Keratinocyte (primary cell): ENCODE measurements around the gene C1orf174. TPM values are rescaled to one million over a fixed set of nuclear protein-coding genes. Genes with fewer than 3 reads are reported as not detected.

ENCODE experiments used
- DNase-seq: peaks from one replicate; pipeline ENCODE4 v3.0.0-alpha.2; 2011; ENCODE audit warnings: low read depth, missing footprints, low spot score
- FAIRE-seq: peaks from 2 replicates; lab custom pipeline; 2011; peaks lifted over from hg19 to GRCh38; lab: Jason Lieb, UNC
- H2AFZ ChIP-seq: 2 replicates; pipeline ENCODE4 v1.6.0; 2012; ENCODE audit warnings: low read length, control low read depth, inconsistent platforms; ENCODE audit not compliant: control insufficient read depth
- H3K27ac ChIP-seq: 2 replicates; pipeline ENCODE4 v1.5.1; 2011; ENCODE audit warnings: low read length; ENCODE audit not compliant: control insufficient read depth, insufficient read depth
- H3K27me3 ChIP-seq: 3 replicates; pipeline ENCODE4 v1.6.0; 2011; ENCODE audit warnings: low read length; ENCODE audit not compliant: control insufficient read depth, insufficient read depth; ENCODE audit errors: extremely low read depth
- H3K36me3 ChIP-seq, 2 experiments: 2 replicates in 1 of 2; 3 replicates in 1 of 2; pipeline ENCODE4 v1.5.1; 2011; ENCODE audit warnings: low read length in 2 of 2, mild to moderate bottlenecking in 1 of 2; ENCODE audit not compliant: control insufficient read depth in 2 of 2, insufficient read depth in 2 of 2; ENCODE audit errors: extremely low read depth in 1 of 2
- H3K4me1 ChIP-seq: 3 replicates; pipeline ENCODE4 v1.5.1; 2011; ENCODE audit warnings: low read length; ENCODE audit not compliant: control insufficient read depth, insufficient read depth; ENCODE audit errors: extremely low read depth
- H3K4me2 ChIP-seq: 3 replicates; pipeline ENCODE4 v1.6.0; 2011; ENCODE audit warnings: low read depth, low read length; ENCODE audit not compliant: control insufficient read depth, insufficient read depth; ENCODE audit errors: extremely low read depth
- H3K4me3 ChIP-seq, 3 experiments: fragments of 200-600 bp in 1 of 3; sonication (generic) in 1 of 3; 2 replicates in 2 of 3; 3 replicates in 1 of 3; pipeline ENCODE4 v1.5.1; 2011 to 2016; ENCODE audit warnings: low read length in 3 of 3, mild to moderate bottlenecking in 3 of 3, control low read depth in 2 of 3, inconsistent platforms in 1 of 3, low read depth in 1 of 3, mixed read lengths in 1 of 3, mixed run types in 1 of 3, moderate library complexity in 1 of 3; ENCODE audit not compliant: control insufficient read depth in 2 of 3, insufficient read depth in 2 of 3; ENCODE audit errors: extremely low read depth in 1 of 3
- H3K79me2 ChIP-seq: 2 replicates; pipeline ENCODE4 v1.6.0; 2012; ENCODE audit warnings: low read length; ENCODE audit not compliant: control insufficient read depth, insufficient read depth
- H3K9ac ChIP-seq: 3 replicates; pipeline ENCODE4 v1.6.0; 2011; ENCODE audit warnings: low read length; ENCODE audit not compliant: control insufficient read depth, insufficient read depth; ENCODE audit errors: extremely low read depth
- H3K9me1 ChIP-seq: 3 replicates; pipeline ENCODE4 v1.6.0; 2011; ENCODE audit warnings: low read length; ENCODE audit not compliant: control insufficient read depth, insufficient read depth; ENCODE audit errors: extremely low read depth
- H3K9me3 ChIP-seq: 2 replicates; pipeline ENCODE4 v1.5.1; 2012; ENCODE audit warnings: low read depth, low read length; ENCODE audit not compliant: control insufficient read depth
- H4K20me1 ChIP-seq: 3 replicates; pipeline ENCODE4 v1.6.0; 2011; ENCODE audit warnings: low read length; ENCODE audit not compliant: control insufficient read depth, insufficient read depth; ENCODE audit errors: extremely low read depth
- EZH2 ChIP-seq: IDR thresholded peaks from one replicate; pipeline ENCODE4 v1.6.1; 2012; ENCODE audit warnings: inconsistent platforms, mild to moderate bottlenecking, low read length, moderate library complexity
- dilution Hi-C: fragments of 300-500 bp; cut with MboI; formaldehyde crosslinking; loops from one replicate; pipeline ENCODE4 v1.7.0; 2020; ENCODE audit warnings: low sequenced_read_pairs; ENCODE audit not compliant: extremely low pct_ligation_motif_present
- polyA plus RNA-seq, 5 experiments: library from polyadenylated mRNA; depleted of rRNA in 3 of 5; stranded (reverse) in 3 of 5; stranded (forward) in 1 of 5; unstranded in 1 of 5; fragments of >200 nt; gene quantifications; 1 replicate in 1 of 5; 2 replicates in 3 of 5; 3 replicates in 1 of 5; pipeline versions ENCODE4 v1.2.1 to v1.2.3, GENCODE V29; 2011 to 2012; ENCODE audit warnings: missing spikeins in 2 of 5, low read depth in 1 of 5, low replicate concordance in 1 of 5
- TF ChIP-seq, protein P1 (sequence below), 3 experiments: IDR thresholded peaks in 1 of 3; conservative IDR thresholded peaks in 1 of 3; optimal IDR thresholded peaks in 1 of 3; 2 replicates in 2 of 3; 3 replicates in 1 of 3; pipeline versions ENCODE3 to v1.5.1; 2011; ENCODE audit warnings: low read length in 3 of 3, mild to moderate bottlenecking in 3 of 3, moderate library complexity in 2 of 3, control low read depth in 1 of 3, inconsistent platforms in 1 of 3; ENCODE audit not compliant: insufficient read depth in 2 of 3; ENCODE audit errors: extremely low read depth in 1 of 3

C1orf174 gene
- polyA plus RNA-seq, 1 donor (not counting 4 experiments of a cell fraction or from before 2014, with no cell fraction given) = 26.8 TPM

DNA sequence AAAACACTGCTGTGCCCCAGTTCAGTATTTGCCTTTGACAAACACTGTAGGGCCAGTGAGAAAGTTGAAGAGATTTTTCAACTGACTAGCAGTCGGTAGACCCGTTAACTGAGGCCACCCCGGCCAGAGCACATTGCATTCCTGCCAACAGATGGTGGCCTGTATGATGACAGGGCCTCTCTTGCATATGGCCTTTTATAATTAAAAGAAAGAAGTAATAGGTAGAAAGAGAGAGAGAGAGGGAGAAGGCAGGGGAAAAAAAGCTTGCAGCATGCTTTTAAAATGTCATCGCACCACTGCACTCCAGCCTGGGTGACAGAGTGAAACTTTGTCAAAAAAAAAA is 4.7 kb upstream of the C1orf174 start:
- Histone ChIP-seq H3K9ac (no peak overlapping the region), H3K9me1 (no peaks in the 10 kb centered on the region), H3K36me3 (no peaks in the 10 kb centered on the region), H3K9me3 (no peaks in the 10 kb centered on the region), H2AFZ (no peak overlapping the region), H3K27me3 (no peaks in the 10 kb centered on the region), H3K79me2 (peaks cover 2% of the 10 kb centered on the region), H3K27ac (no peak overlapping the region), H4K20me1 (no peaks in the 10 kb centered on the region), H3K4me3 (no peak overlapping the region), H3K4me1 (no peaks in the 10 kb centered on the region), H3K4me2 (no peak overlapping the region)
- TF ChIP-seq, protein P1, sequence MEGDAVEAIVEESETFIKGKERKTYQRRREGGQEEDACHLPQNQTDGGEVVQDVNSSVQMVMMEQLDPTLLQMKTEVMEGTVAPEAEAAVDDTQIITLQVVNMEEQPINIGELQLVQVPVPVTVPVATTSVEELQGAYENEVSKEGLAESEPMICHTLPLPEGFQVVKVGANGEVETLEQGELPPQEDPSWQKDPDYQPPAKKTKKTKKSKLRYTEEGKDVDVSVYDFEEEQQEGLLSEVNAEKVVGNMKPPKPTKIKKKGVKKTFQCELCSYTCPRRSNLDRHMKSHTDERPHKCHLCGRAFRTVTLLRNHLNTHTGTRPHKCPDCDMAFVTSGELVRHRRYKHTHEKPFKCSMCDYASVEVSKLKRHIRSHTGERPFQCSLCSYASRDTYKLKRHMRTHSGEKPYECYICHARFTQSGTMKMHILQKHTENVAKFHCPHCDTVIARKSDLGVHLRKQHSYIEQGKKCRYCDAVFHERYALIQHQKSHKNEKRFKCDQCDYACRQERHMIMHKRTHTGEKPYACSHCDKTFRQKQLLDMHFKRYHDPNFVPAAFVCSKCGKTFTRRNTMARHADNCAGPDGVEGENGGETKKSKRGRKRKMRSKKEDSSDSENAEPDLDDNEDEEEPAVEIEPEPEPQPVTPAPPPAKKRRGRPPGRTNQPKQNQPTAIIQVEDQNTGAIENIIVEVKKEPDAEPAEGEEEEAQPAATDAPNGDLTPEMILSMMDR (optimal IDR thresholded peaks at IDR 0.05 in 1 of 3, IDR thresholded peaks at IDR 0.05 in 1 of 3, conservative IDR thresholded peaks at IDR 0.05 in 1 of 3; ENCODE audit: extremely low read depth in 1 of 3, insufficient read depth in 2 of 3, low read length in 3 of 3) = no peak
- TF ChIP-seq EZH2 = no peak
- FAIRE-seq (no peak), DNase-seq (no peak)
- dilution Hi-C loops = no loop called here

DNA sequence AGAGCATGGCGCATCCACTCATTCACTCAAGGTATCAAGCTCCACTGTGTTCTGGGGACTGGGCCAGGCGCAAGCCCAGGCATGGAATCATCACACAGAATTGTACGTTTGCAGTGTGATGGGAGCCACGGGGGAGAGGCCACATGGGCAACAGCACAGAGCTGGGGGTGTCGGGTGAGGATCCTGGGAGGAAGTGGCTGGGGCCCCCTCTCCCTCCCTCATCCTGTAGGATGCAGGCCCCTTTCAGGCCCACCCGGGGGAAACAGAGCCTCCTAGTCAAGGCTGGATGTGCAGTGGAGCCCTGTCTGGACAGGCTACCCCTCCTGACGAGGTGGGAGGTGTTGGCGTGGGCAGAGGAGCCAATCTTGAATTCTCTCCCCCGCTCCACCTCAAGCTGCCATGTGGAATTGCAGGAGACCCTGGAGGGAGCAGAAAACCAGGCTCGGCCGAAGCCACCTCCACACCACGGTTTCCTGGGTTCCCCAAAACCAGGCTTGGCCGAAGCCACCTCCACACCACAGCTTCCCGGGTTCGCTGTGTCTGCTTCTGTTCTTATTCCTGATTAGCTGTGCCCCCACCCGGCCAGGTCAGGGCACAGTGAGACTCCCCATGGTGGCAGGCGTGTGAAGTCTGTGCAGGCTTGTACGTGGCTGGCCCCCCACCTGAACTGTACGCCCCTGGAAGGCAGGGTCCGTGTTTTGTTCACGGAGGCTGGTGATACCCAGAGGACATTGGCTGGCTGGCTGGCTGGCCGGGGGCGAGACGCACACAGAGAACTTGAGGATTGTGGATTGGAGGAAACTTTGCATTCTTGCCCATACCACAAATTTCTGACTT is 4.2 kb upstream of the C1orf174 start:
- Histone ChIP-seq H3K9me3 (no peaks in the 10 kb centered on the region), H3K9me1 (no peaks in the 10 kb centered on the region), H4K20me1 (no peaks in the 10 kb centered on the region), H3K4me3 (no peak overlapping the region), H3K27ac (no peak overlapping the region), H3K4me2 (no peak overlapping the region), H3K79me2 (peaks cover 8% of the 10 kb centered on the region), H3K9ac (no peak overlapping the region), H3K4me1 (peaks cover 1% of the 10 kb centered on the region), H3K36me3 (no peaks in the 10 kb centered on the region), H2AFZ (no peak overlapping the region), H3K27me3 (no peaks in the 10 kb centered on the region)
- dilution Hi-C loops = no loop called here
- FAIRE-seq (no peak), DNase-seq (no peak)
- no peak for TF ChIP-seq EZH2
- TF ChIP-seq, protein P1 (optimal IDR thresholded peaks at IDR 0.05 in 1 of 3, IDR thresholded peaks at IDR 0.05 in 1 of 3, conservative IDR thresholded peaks at IDR 0.05 in 1 of 3; ENCODE audit: extremely low read depth in 1 of 3, insufficient read depth in 2 of 3, low read length in 3 of 3) = no peak
